Activated T-cell treated with anti-CD3 and anti-CD28 coated beads, Interleukin-2, amount 50 U/mL, for 4 hours (primary cell): ENCODE data around the gene ALDH3B2. TPM values are rescaled to one million over a fixed set of nuclear protein-coding genes. Genes with fewer than 3 reads are reported as not detected.
A peak's percentile ranks its signal among the peaks of the same experiment; 100 is the strongest.

ENCODE experiments used
- ATAC-seq, 2 donors: fragments of 200-7000 bp; cut with Tn5 transposase; one replicate each; pipeline ENCODE4 v1.10.0; 2021
- DNase-seq: peaks from one replicate; pipeline ENCODE4 v3.0.0-alpha.2; 2020
- H3K27me3 Mint-ChIP-seq: one replicate; pipeline ENCODE4 v1.8.0; 2021; ENCODE audit warnings: low read depth, mixed read lengths
- H3K36me3 Mint-ChIP-seq: one replicate; pipeline ENCODE4 v1.8.0; 2022; ENCODE audit warnings: mixed read lengths; ENCODE audit not compliant: insufficient read depth
- H3K4me1 Mint-ChIP-seq: one replicate; pipeline ENCODE4 v1.8.0; 2021; ENCODE audit warnings: low read depth, mixed read lengths
- H3K4me3 Mint-ChIP-seq: one replicate; pipeline ENCODE4 v1.8.0; 2021; ENCODE audit warnings: mild to moderate bottlenecking, moderate library complexity, mixed read lengths
- H3K9me3 Mint-ChIP-seq: one replicate; pipeline ENCODE4 v1.8.0; 2021; ENCODE audit warnings: mixed read lengths
- total RNA-seq, 3 donors: library from RNA; stranded (reverse); gene quantifications; one replicate each; pipeline ENCODE4 v1.2.1, GENCODE V29; 2021

The ALDH3B2 gene
- total RNA-seq, 3 donors from 2014 or later: not detected

- ATAC-seq: no peak
- Mint-ChIP-seq H3K36me3 (no peaks in the 10 kb centered on the region), H3K9me3 (no peaks in the 10 kb centered on the region), H3K27me3 (no peaks in the 10 kb centered on the region), H3K4me1 (peaks cover 6% of the 10 kb centered on the region), H3K4me3 (no peak overlapping the region)
- no peak for DNase-seq
Measured at GRCh38 chr11:67635231-67635521, 39.2 kb downstream of the ALDH3B2 start.

DNA sequence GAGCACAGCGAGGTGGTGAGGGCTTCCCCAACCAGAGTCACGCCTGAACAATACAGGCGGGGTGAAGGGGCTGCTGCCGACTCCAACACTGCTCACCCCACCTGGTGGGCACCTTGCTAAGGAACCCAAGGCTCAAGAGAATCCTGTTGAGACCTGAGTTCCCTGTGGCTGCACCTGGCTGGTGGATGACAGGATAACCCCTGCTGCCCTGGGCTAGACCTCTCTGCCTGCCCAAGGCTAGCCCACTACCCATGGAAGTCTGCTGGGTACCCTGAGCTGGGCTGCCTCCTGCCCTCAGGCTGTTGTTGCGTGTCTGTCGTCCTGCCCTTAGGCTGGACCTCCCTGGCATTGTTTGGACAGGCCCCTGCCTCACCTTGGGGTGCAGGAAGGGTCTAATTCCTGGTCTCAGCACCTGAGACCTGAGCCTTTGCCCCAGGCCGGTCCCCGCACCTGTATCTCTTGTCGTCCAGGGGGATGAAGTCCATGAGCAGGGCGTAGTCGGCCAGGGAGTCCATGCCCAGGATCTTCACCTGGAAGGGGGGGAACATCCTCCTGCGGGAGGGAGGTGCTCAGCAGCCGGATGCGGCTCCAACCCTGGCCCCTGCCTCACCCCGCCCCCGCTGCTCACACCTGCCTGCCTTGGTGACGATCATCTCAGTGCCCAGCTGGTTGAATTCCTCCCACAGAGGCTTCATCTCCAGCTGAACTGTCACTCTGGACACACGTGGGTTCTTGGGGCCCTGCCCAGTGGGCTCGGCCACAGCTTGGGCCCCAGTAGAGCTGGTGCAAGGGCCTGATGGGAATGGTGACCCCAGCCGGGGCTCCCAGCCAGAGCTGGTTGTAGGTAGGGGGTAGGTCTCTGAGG lies 39.8 kb downstream of the ALDH3B2 start:
- peaks cover 6% of the 10 kb centered on the region for H3K4me1 Mint-ChIP-seq
- H3K9me3 Mint-ChIP-seq: no peaks in the 10 kb centered on the region
- H3K36me3 Mint-ChIP-seq: no peaks in the 10 kb centered on the region
- no peak overlapping the region for H3K4me3 Mint-ChIP-seq
- no peak for ATAC-seq
- no peak for DNase-seq
- no peaks in the 10 kb centered on the region for H3K27me3 Mint-ChIP-seq

- Mint-ChIP-seq H3K9me3 (no peaks in the 10 kb centered on the region), H3K36me3 (no peaks in the 10 kb centered on the region), H3K4me3 (no peak overlapping the region), H3K27me3 (no peaks in the 10 kb centered on the region), H3K4me1 (peaks cover 6% of the 10 kb centered on the region)
- DNase-seq (no peak), ATAC-seq (no peak)
Measured at GRCh38 chr11:67633758-67634365, 40.6 kb downstream of the ALDH3B2 start.

GRCh38 chr11:67632982-67633755 lies 41.3 kb downstream of the ALDH3B2 start:
- Mint-ChIP-seq H3K4me1 (peaks cover 6% of the 10 kb centered on the region), H3K27me3 (no peaks in the 10 kb centered on the region), H3K9me3 (no peaks in the 10 kb centered on the region), H3K4me3 (no peak overlapping the region), H3K36me3 (no peaks in the 10 kb centered on the region)
- ATAC-seq: no peak
- no peak for DNase-seq

DNA sequence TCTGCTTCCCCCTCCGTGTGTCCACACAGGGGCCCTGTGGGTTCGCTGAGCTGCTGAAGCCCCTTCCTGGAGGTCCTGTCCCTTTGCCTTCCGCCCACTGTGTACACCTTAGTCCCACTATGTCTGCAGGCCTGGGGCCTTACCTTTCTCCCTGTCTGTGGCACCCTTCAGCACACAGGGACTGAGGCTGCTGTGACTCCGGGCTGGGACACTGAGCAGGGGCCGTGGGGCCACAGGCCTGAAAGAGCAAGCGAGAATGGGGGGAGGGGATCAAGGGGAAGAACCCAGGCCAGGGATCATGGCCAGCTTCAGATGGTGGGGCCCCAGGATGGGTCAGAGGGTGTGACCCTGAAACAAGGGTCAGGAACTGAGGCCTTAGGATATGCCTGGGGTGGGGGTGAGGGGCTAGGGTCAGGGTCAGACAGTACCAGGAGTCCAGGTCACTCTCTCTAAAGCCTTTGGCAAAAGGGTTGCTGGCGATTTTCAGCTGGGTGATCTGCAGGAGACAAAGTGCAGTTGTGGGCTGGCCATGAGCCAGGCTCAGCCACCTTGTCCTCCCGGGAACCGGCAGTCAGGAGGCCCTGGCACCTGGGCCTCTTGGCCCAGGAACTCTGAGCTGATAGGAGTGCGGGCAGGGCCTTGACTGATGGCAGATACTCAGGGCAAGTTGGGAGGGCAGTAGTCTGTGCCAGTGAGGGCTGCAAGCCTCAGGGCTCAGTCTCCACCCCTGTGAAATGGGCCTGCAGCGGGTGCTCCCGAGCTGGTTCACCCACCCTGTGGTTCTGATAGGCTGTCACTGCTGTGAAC lies 42.0 kb downstream of the ALDH3B2 start:
- Mint-ChIP-seq H3K4me3 (peak overlapping the region; percentile 51), H3K9me3 (no peaks in the 10 kb centered on the region), H3K36me3 (no peaks in the 10 kb centered on the region), H3K4me1 (peaks cover 6% of the 10 kb centered on the region), H3K27me3 (no peaks in the 10 kb centered on the region)
- DNase-seq (no peak), ATAC-seq (no peak)

GRCh38 chr11:67631853-67632174 lies 42.6 kb downstream of the ALDH3B2 start:
- DNase-seq (no peak), ATAC-seq (no peak)
- no peaks in the 10 kb centered on the region for H3K27me3 Mint-ChIP-seq
- H3K36me3 Mint-ChIP-seq: no peaks in the 10 kb centered on the region
- H3K4me3 Mint-ChIP-seq: peak overlapping the region; percentile 51
- peaks cover 6% of the 10 kb centered on the region for H3K4me1 Mint-ChIP-seq
- no peaks in the 10 kb centered on the region for H3K9me3 Mint-ChIP-seq

DNA sequence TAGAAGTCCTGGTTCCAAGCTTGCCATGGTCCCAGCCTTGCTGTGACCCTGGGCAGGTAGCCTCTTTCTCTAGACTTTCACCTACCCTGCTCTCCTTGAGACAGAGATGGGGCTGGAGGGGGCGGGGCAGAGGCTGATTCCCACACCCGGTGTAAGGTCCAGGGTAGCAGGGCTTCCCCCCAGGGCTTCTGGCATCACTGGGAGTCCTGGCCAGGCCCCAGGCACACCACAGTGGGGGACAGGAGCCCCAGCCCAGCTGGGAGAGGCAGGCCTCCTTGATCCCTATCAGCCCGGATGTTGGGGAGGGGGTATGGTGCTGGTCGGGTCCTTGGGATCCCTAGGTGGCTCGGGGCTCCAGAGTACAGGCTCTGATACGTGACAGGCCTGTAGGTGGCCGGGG lies 43.0 kb downstream of the ALDH3B2 start:
- H3K36me3 Mint-ChIP-seq: no peaks in the 10 kb centered on the region
- ATAC-seq (no peak), DNase-seq (no peak)
- H3K9me3 Mint-ChIP-seq: no peaks in the 10 kb centered on the region
- no peaks in the 10 kb centered on the region for H3K27me3 Mint-ChIP-seq
- H3K4me1 Mint-ChIP-seq: peaks cover 6% of the 10 kb centered on the region
- peak overlapping the region; percentile 86 for H3K4me3 Mint-ChIP-seq

DNA sequence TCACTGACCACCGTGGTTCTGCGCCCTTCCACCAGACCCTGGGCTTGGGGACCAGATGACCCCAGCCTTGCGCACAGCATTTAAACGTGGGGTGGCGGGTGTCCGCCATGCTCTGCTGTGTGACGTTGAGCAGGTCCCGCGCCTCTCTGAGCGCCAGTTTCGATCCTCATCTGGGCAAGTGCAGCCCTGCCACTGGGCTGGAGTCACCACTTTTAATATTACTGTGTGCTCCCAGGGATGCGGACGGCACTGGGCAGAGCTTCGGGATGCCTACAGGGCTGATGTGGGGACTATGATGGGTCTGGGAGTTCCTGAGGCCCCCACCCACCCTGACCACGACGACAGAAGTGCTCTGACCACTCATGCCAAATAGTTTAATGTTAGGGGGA lies 43.5 kb downstream of the ALDH3B2 start:
- no peak for DNase-seq
- H3K36me3 Mint-ChIP-seq: no peaks in the 10 kb centered on the region

GRCh38 chr11:67630228-67630942 lies 44.0 kb downstream of the ALDH3B2 start:
- H3K27me3 Mint-ChIP-seq: no peaks in the 10 kb centered on the region
- peaks cover 6% of the 10 kb centered on the region for H3K4me1 Mint-ChIP-seq
- DNase-seq (peak; percentile 93), ATAC-seq (peak; percentile 73 to 75)
- no peaks in the 10 kb centered on the region for H3K9me3 Mint-ChIP-seq
- no peaks in the 10 kb centered on the region for H3K36me3 Mint-ChIP-seq
- peak overlapping the region; percentile 86 for H3K4me3 Mint-ChIP-seq

More for the DNA sequence above, 43.5 kb downstream of the ALDH3B2 start:
- Mint-ChIP-seq H3K4me3 (peak overlapping the region; percentile 86), H3K9me3 (no peaks in the 10 kb centered on the region), H3K27me3 (no peaks in the 10 kb centered on the region), H3K4me1 (peaks cover 6% of the 10 kb centered on the region)
- no peak for ATAC-seq

GRCh38 chr11:67629386-67630227 lies 44.8 kb downstream of the ALDH3B2 start, which contains the start of gene NUDT8:
NUDT8 (minus strand) TSS chr11:67629937; CDS start chr11:67629911, 26 bp downstream.
- ATAC-seq (peak; percentile 73 to 82), DNase-seq (peak; percentile 86)
- Mint-ChIP-seq H3K4me1 (peaks cover 6% of the 10 kb centered on the region), H3K9me3 (no peaks in the 10 kb centered on the region), H3K4me3 (peak within 1 kb of the TSS; percentile 86), H3K36me3 (no peaks in the 10 kb centered on the region), H3K27me3 (no peaks in the 10 kb centered on the region)

DNA sequence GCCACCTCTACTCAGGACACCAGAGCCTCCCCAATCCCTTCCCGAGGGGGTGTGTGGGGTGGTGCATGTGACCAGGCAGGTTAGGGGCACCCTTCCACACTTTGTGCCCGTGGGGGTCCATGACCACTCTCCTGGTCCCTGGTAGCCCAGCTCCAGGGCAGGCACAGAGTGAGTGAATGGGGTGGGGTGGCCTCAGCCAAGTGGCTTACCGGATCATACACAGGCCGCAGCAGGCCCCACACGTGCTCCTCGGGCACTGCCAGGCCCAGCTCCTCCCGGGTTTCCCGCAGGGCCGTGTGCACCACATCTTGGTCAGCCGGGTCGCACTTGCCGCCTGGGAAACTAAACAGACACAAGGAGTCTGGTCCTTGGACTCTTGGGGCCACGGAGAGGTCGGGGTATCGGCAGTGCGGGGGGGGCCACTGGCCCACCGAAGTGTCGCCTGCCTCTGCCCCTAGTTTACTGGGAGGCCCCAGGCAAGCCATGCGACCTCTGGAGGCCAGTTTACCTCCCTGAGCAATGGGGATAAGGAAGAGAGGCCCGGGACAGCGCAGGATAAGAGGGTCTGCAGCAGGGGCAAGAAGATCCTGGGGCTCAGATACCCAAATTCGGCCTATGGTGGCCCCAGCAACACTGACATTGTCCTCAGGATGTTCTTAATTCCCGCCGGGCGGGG lies 45.6 kb downstream of the ALDH3B2 start:
- Mint-ChIP-seq H3K4me1 (peaks cover 6% of the 10 kb centered on the region), H3K4me3 (peak overlapping the region; percentile 53), H3K36me3 (no peaks in the 10 kb centered on the region), H3K27me3 (no peaks in the 10 kb centered on the region), H3K9me3 (no peaks in the 10 kb centered on the region)
- DNase-seq: no peak
- no peak for ATAC-seq

- Mint-ChIP-seq H3K9me3 (no peaks in the 10 kb centered on the region), H3K4me1 (peaks cover 6% of the 10 kb centered on the region), H3K36me3 (no peaks in the 10 kb centered on the region), H3K27me3 (no peaks in the 10 kb centered on the region), H3K4me3 (no peak overlapping the region)
- DNase-seq (no peak), ATAC-seq (no peak)
Measured at GRCh38 chr11:67627812-67628624, 46.4 kb downstream of the ALDH3B2 start.
